Posterior vena cava (tissue), 2 donors: ENCODE measurements around the gene RIPK3. TPM values are rescaled to one million over a fixed set of nuclear protein-coding genes. Genes with fewer than 3 reads are reported as not detected.
"Not testable (repeated sequence)": the region's sequence is repeated elsewhere in the genome, so short reads cannot be mapped to it uniquely, and the experiment has no call there.

Experiments
- DNase-seq: peaks from one replicate; pipeline ENCODE4 v3.0.0-alpha.2; 2020; ENCODE audit warnings: low spot score
- intact Hi-C, 2 donors: fragments of 100-400 bp; cut with DNase I; formaldehyde crosslinking; loops; one replicate each; pipeline versions ENCODE4 v1.14.1 to v1.14.2; 2022 to 2023
- total RNA-seq, 2 donors: library from RNA; stranded (reverse); fragmentation: NEBNext Ultra II Directional; extraction: Animal tissue kit (Norgen Biotek cat#: 25700); gene quantifications; one replicate each; pipeline ENCODE4 v1.2.1, GENCODE V29; 2021
- donor health status: DM: yes; HTN: yes; CAD: no.
- donor health status: DM: yes; HTN: yes; CAD: no.

RIPK3 gene
- total RNA-seq, 2 donors from 2014 or later, result 8.5 to 9.2 TPM

DNA sequence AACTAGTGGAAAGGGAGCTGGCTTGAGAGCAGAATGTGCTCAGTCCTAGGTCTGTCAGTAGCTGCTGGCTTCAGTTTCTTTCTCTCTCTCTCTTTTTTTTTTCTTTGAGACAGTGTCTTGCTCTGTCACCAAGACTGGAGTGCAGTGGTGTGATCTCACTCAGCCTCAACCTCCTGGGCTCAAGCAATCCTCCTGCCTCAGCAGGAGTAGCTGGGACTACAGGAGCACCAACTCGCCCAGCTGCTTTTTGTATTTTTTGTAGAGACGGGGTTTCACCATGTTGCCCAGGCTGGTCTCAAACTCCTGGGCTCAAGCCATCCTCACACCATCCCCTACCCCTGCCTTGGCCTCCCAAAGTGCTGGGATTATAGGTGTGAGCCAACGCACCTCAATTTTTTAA, 31.8 kb upstream of the RIPK3 start:
- not testable (repeated sequence) for DNase-seq

DNA sequence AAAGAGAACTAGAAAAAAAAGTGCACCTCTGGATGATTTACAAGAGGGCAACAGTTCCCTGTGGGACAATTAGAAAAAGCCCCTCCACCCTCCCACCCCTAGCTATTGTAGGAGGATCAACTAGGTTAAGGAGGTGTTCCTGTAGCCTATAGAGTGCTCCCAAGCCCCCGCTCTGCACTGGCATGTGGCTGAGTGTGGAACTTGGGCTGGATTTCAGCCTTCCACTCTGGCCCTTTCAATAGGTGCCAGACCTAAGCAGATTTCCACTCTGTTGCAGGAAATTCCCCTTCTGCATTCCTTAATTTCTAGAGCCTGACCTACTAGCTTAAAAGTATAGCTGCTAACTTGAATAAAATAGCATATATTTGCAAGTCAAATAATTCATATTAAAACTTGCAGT, 31.0 kb upstream of the RIPK3 start:
- intact Hi-C loops, result no loop called here

More for the DNA sequence above, 31.8 kb upstream of the RIPK3 start:
- intact Hi-C loops, result not testable (repeated sequence)

DNA sequence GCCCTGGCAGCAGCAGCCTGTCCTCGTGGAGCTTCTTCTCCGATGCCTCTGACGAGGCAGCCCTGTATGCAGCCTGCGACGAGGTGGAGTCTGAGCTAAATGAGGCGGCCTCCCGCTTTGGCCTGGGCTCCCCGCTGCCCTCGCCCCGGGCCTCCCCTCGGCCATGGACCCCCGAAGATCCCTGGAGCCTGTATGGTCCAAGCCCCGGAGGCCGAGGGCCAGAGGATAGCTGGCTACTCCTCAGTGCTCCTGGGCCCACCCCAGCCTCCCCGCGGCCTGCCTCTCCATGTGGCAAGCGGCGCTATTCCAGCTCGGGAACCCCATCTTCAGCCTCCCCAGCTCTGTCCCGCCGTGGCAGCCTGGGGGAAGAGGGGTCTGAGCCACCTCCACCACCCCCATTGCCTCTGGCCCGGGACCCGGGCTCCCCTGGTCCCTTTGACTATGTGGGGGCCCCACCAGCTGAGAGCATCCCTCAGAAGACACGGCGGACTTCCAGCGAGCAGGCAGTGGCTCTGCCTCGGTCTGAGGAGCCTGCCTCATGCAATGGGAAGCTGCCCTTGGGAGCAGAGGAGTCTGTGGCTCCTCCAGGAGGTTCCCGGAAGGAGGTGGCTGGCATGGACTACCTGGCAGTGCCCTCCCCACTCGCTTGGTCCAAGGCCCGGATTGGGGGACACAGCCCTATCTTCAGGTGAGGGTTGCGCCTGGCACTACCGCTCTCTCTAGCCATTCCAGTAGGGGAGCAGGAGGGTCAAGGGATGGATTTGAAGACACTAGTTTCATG, 30.3 kb upstream of the RIPK3 start:
- intact Hi-C loops, result loop anchor here in 1 of 2 donors (5.0 kb wide), 1 partner anchor 67 kb away; no protein-coding TSS in a partner anchor
- DNase-seq, result no peak

More for the DNA sequence above, 31.0 kb upstream of the RIPK3 start:
- no peak for DNase-seq

DNA sequence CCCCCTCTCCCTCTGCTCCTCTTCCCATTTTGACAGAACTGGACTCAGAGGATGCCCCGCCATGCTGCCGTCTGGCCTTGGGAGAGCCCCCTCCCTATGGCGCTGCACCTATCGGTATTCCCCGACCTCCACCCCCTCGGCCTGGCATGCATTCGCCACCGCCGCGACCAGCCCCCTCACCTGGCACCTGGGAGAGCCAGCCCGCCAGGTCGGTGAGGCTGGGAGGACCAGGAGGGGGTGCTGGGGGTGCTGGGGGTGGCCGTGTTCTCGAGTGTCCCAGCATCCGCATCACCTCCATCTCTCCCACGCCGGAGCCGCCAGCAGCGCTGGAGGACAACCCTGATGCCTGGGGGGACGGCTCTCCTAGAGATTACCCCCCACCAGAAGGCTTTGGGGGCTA, 29.7 kb upstream of the RIPK3 start:
- DNase-seq, result no peak
- intact Hi-C loops, result loop anchor here in 1 of 2 donors (5.0 kb wide), 1 partner anchor 68 kb away; no protein-coding TSS in a partner anchor

DNA sequence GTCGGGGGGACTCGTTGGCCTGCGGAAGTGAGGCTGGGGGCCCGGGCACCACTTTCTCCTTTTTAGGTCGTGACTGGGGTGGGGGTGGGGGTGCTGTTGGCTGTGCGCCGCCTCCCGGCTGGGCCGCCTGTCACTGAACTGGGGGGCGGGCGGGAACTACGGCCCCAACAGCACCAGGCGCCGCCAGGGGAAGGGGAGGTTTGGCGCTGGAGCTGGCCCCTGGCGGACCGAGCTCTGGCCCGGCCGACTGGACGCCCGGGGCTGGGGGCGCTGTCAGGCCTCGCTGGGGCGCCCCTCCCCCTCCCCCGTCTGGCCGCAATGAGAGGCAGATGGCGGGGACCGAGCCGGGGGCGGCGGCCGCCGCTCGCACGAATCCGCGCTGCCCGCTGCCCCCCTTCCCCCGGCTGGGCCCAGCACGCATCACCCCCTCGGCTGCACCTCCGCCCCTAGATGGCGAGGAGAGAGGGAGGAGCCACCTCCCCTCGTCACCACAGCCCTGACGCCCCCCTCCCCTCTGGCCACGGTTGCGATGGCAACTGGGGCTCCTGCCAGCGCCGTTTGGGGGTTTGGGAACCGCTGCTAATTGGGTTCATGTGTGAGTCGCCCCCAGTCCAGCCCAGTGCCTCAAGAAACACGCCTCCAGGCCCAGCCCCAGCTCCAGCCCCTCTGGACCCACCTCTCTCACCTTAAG, 28.9 kb upstream of the RIPK3 start:
- intact Hi-C loops, result loop anchor here in 1 of 2 donors (5.0 kb wide), 1 partner anchor 69 kb away; no protein-coding TSS in a partner anchor
- peak; percentile 87 for DNase-seq

DNA sequence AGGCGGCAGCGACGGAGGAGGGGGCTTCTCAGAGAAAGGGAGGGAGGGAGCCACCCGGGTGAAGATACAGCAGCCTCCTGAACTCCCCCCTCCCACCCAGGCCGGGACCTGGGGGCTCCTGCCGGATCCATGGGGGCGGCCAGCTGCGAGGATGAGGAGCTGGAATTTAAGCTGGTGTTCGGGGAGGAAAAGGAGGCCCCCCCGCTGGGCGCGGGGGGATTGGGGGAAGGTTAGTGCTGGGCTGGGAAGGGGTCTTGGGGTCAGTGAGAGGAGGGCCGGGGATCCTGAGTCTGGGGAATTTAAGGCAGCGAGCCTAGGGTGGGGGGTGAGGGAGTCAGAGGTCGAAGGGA, 28.4 kb upstream of the RIPK3 start:
- intact Hi-C loops, result loop anchor here in 1 of 2 donors (5.0 kb wide), 1 partner anchor 69 kb away; no protein-coding TSS in a partner anchor
- no peak for DNase-seq

DNA sequence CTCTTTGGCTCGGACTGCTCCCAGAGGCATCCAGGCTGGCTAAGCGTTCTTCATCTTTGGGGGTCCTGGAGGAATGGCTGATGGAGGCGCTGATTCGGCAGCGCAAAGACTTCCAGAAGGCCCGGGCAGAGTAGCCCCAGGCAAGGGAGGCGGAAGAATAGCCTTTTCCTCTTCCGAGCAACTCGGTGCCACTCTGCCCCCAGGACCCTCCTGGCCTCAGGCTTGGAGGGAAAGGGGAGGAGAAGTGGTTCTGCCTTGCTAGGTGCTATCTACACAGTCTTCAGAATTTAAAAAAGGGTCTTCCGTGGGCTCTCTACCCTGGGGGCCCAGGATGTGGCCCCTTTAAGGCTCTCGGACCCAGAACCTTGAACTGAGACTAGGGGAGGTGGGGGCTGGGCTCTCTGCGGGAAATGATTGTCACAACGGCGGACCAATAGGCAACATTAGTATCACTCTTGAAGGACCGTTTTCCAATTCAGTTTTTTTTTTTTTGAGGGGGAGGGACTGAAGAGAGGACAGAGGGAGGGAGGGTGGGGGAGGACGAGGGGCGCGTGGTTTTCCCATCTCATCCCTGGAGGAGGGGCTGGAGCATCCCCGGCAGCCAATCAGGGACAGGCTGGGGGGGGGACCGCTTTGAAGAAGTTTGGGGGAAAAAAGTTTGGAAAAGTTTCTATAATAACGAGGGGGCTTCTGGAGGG, 27.9 kb upstream of the RIPK3 start, which contains the start of gene NFATC4:
NFATC4 (plus strand) TSS at position 671 of the 698 bp plus-strand sequence. CDS start 157 bp downstream, outside the sequence.
- DNase-seq, result peak; percentile 90
- intact Hi-C loops, result loop anchor here in 1 of 2 donors (5.0 kb wide), 1 partner anchor 70 kb away; no protein-coding TSS in a partner anchor

DNA sequence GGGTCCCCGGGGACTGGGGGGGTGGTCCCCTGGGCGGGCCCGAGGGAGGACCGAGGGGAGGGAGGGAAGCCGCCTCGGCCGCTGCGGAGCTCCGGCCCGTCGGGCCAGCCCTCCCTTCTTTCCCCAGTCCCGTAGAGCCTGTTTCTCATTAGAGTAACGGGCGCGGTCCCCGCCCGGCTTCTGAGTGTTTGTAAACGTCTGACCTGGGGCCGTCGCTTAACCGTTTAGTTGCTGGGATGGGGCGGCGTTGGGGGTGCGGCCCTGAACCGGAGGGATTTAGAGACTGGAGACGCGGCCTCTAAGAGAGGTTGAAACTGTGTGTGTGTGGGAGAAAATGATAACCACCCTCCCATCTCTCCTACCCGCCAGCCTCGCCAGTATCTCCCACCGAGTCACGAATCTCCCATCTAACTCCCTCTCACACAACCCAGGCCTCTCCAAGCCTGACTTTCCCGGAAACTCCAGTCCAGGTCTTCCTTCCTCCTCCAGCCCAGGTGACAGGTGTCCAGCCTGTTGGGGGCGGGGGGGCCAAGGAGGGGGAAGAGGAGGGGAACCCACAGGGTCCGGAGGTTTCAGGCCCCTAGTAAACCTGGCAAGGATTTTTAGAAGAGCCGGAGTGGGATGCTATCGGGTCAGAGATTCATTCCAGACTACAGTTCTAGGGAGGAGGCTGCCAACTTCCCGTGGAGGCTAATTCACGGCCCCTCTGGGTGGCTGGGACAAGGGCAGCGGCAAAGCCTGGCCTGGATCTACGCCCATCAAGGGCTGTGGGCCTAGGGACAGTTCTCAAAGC, 27.1 kb upstream of the RIPK3 start:
- intact Hi-C loops, result loop anchor here (1.0 to 5.0 kb wide), 2 partner anchors 63 to 70 kb away; no protein-coding TSS in a partner anchor
- DNase-seq, result peak; percentile 97

DNA sequence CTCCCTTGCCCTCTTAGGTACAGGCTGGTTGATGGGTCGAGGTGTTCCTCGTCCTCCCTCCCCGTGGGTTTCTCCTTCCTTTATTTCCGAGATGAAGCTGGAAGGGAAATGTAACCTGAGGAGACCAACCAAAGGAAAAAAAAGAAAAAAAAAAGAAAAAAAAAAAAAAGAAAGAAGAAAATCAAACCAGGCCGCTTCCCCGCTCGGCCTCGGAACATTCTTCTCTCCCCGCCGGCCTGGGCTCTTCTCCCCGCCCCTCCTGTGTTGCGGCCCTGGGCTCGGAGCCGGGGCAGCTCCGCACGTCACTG, 26.6 kb upstream of the RIPK3 start:
- DNase-seq, result no peak
- intact Hi-C loops, result loop anchor here (1.0 to 5.0 kb wide), 2 partner anchors 64 to 71 kb away; no protein-coding TSS in a partner anchor

DNA sequence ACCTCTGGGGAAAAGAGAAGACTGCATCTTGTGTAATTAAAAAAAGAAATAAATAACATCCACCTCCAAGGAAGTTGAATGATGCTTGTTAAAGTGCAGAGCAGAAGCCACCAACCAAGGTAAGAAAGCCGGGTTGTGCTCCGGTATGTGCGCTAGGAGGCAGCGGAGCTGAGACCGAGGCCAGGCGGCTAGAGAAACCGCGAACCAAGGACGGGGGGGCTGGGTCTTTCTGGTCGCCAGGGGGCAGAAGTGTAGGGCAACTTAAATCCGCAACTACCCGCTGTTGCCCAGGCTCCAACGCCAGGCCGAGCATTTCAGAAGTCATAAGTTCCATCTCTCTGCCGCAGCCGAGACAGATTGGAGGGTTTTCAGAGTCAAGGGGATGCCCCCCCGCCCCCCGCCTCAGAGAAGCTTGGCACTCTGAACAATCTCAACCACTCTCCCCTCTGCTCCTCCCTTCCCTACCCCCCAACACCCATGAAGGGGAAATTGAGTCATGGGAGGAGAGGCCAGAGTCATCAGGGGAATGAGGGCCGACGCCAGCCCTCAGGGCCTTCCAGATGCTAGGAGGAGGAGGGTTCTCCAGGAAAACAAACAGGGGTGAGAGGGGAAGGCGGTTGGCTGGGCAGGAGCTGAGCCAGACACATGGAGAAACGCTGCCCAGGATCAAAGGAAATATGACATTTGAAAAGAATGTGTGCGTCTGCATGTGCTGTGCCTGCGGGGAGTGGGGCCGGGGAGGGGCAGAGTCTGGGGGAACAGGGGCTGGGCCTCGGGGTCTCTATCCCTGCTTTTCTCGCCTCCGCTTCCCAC, 26.0 kb upstream of the RIPK3 start:
- intact Hi-C loops, result loop anchor here (1.0 to 5.0 kb wide), 3 partner anchors 64 to 71 kb away; no protein-coding TSS in a partner anchor
- peak; percentile 96 for DNase-seq

DNA sequence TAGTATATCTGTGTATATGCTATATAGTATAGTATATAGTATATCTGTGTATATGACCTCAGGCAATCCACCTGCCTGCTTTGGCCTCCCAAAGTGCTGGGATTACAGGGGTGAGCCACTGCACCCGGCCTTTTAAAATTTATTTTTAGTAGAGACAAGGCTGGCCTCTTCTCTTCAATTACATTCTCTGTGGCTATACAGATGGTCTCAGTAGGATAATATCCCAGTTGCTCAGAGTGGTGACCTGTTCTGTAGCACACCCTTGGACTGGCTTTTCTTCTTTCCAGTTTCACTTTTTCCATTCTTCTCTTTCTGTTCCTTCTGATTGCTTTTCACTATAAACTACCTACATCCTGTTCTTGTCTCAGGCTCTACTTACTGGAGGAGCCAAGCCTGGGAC, 25.1 kb upstream of the RIPK3 start:
- intact Hi-C loops, result loop anchor here (2.0 to 5.0 kb wide), 2 partner anchors 72 kb away; no protein-coding TSS in a partner anchor
- no peak for DNase-seq

DNA sequence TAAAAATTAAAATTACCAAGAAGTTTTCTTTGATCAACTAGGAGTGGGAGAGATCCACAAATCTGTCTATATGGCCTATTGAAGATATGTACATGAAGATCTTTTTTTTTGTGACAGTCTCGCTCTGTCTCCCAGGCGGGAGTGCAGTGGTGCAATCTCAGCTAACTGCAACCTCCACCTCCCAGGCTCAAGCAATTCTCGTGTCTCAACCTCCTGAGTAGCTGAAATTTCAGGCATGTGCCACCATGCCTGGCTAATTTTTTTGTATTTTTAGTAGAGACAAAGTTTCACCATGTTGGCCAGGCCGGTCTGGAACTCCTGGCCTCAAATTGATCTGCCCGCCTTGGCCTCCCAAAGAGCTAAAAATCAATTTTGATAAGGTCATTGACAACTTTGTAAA, 23.6 kb upstream of the RIPK3 start:
- DNase-seq, result peak; percentile 5
- intact Hi-C loops, result no loop called here

DNA sequence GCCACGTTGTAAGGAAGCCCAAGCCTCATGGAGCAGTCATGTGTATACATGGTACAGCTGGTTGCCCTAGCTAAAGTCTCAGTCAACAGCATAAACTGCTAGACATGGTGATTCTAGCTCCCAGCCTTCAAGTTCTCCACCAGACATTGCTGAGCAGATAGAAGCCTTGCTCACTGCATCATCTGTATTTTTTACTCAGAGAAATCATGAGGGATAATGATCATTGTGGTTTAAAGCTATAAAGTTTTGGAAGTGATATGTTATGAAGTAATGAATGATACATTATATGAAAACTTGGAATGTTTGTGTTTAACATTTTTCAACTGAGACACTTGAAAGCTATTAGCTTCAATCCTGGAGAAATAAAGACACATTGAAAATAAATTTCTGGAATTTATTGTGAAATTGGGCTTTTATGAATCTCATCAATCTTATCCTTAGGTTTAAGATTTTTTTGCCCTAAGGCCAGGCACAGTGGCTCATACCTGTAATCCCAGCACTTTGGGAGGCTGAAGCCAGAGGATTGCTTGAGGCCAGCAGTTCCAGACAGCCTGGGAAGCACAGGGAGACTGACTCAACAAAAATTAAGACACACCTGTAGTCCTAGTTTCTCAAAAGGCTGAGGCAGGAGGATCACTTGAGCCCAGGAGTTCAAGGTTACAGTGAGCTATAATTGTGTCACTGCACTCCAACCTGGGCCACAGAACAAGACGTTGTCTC, 22.6 kb upstream of the RIPK3 start:
- peak; percentile 6 for DNase-seq
- intact Hi-C loops, result no loop called here

DNA sequence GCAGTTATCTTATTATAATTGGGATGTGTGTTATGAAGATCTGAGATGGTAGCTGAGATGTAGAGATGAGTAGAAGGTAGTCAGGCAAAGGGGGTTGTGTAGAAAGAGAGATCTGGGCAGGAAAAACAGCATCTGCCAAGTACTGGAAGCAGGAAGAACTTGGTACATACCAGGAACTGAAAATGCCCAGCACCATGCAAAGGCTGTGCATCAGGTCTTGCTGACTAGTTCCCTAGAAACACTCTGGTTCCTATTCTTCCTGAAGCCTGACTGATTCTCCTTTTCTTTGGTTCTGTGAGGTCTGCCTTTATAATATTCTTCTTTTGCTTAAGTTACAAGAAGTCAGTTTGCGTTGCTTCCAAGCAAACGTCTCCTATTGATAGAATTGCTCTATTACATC, 21.5 kb upstream of the RIPK3 start:
- no peak for DNase-seq
- intact Hi-C loops, result no loop called here

DNA sequence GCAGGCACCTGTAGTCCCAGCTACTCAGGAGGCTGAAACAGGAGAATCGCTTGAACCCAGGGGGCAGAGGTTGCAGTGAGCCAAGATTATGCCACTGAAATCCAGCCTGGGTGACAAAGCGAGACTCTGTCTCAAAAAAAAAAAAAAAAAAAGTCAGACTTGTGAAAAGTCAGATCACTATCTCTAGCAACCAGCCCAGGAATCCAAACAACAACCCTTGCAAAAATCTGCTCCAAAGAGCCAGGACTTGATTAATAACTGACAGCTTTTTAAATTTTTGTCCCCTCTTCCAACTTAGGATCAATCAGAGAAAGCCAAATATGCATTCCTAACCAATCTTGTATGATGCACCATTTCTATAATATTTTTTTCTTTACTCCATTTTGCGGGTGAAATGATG, 20.5 kb upstream of the RIPK3 start:
- intact Hi-C loops, result no loop called here
- no peak for DNase-seq

DNA sequence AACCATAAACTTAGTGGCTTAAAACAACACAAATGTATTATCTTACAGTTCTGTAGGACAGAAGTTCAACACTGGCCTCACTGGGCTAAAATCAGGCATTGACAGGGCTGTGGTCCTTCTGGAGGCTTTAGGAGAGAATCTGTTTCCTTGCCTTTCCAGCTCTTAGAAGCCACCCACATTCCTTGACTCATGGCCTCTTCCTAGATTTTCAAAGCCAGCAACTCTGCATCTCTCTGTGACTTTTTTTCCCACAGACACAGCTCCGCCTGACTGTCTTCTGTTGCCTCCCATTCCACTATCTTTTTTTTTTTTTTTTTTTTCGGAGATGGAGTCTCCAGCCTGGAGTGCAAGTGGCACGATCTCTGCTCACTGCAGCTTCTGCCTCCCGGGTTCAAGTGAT, 16.4 kb upstream of the RIPK3 start:
- intact Hi-C loops, result no loop called here
- peak; percentile 8 for DNase-seq

DNA sequence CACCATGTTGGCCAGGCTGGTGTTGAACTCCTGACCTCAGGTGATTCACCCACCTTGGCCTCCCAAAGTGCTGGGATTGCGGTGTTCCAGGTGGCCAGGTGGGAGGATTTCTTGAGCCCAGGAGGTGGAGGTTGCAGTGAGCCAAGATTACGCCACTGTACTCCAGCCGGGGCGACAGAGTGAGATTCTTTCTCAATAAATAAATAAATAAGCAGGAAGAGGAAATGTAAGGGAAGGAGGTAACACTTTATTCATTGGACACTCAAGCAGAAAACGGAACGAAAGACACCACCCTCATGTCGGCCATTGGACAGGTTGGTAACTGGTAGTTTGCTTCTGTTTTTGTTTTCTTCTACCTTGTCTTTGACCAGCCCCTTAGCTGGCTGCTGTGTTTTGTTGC, 15.2 kb upstream of the RIPK3 start:
- intact Hi-C loops, result no loop called here
- DNase-seq, result peak; percentile 50

DNA sequence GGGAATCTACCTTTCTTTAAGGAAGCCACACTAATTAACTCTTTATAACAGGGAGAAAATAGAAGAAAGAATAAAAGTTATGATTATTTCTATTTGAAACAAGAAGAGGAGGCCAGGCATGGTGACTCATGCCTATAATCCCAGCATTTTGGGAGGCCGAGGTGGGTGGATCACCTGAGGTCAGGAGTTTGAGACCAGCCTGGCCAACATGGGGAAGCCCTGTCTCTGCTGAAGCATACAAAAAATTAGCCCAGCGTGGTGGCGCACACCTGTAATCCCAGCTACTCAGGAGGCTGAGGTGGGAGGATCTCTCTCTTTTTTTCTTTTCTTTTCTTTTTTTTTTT, 14.7 kb upstream of the RIPK3 start:
- intact Hi-C loops, result not testable (repeated sequence)
- peak; percentile 8 for DNase-seq
